HepG2 (cell line): ENCODE data around the gene PRKCZ. TPM values are rescaled to one million over a fixed set of nuclear protein-coding genes. Genes with fewer than 3 reads are reported as not detected.

Source experiments
- CBFB ChIP-seq: sonication (generic); formaldehyde crosslinking; IDR thresholded peaks from 2 replicates; pipeline ENCODE4 v1.4.0; 2020; ENCODE audit warnings: missing genetic modification reagents
- FUBP1 ChIP-seq: sonication (generic); formaldehyde crosslinking; IDR thresholded peaks from 2 replicates; pipeline ENCODE4 v1.5.1; 2020; ENCODE audit warnings: missing genetic modification reagents, mild to moderate bottlenecking, borderline replicate concordance
- HDAC1 ChIP-seq: sonication (generic); formaldehyde crosslinking; IDR thresholded peaks from 2 replicates; pipeline ENCODE4 v1.5.1; 2020; ENCODE audit warnings: mild to moderate bottlenecking, missing genetic modification reagents
- HNRNPLL ChIP-seq: fragments of 200-400 bp; formaldehyde crosslinking; IDR thresholded peaks from 2 replicates; pipeline ENCODE4 v1.6.1; 2017; ENCODE audit warnings: mild to moderate bottlenecking, low read depth, low read length; ENCODE audit not compliant: poor library complexity, severe bottlenecking
- KAT2B ChIP-seq: fragments of 150-350 bp; IDR thresholded peaks from 2 replicates; pipeline ENCODE4 v1.6.1; 2014; ENCODE audit warnings: low read depth, low read length, borderline replicate concordance
- MXI1 ChIP-seq: IDR thresholded peaks from 3 replicates; pipeline ENCODE4 v1.6.1; 2012; ENCODE audit warnings: low read depth, low read length, inconsistent platforms, borderline replicate concordance
- NR2C2 ChIP-seq: sonication (generic); formaldehyde crosslinking; IDR thresholded peaks from 2 replicates; pipeline ENCODE4 v1.4.0; 2020; ENCODE audit warnings: missing genetic modification reagents, mild to moderate bottlenecking, moderate library complexity, borderline replicate concordance
- PAF1 ChIP-seq: IDR thresholded peaks from 2 replicates; pipeline ENCODE4 v1.6.1; 2016; ENCODE audit warnings: missing genetic modification reagents, missing compliant biosample characterization
- PHF21A ChIP-seq: sonication (generic); formaldehyde crosslinking; IDR thresholded peaks from 2 replicates; pipeline ENCODE4 v1.5.0; 2020; ENCODE audit warnings: mild to moderate bottlenecking, missing genetic modification reagents
- PHF8 ChIP-seq: sonication (generic); formaldehyde crosslinking; IDR thresholded peaks from 2 replicates; pipeline ENCODE4 v1.5.0; 2020; ENCODE audit warnings: missing genetic modification reagents
- POGK ChIP-seq: sonication (generic); formaldehyde crosslinking; conservative IDR thresholded peaks from 2 replicates; pipeline ENCODE4 v1.8.0; 2022; ENCODE audit warnings: mild to moderate bottlenecking, moderate library complexity, missing genetic modification reagents
- SMAD9 ChIP-seq: sonication (generic); formaldehyde crosslinking; IDR thresholded peaks from 2 replicates; pipeline ENCODE4 v1.5.1; 2020; ENCODE audit warnings: mild to moderate bottlenecking, missing genetic modification reagents
- THAP8 ChIP-seq: sonication (generic); formaldehyde crosslinking; IDR thresholded peaks from 2 replicates; pipeline ENCODE4 v1.5.1; 2020; ENCODE audit warnings: missing genetic modification reagents, mild to moderate bottlenecking, borderline replicate concordance
- ZBTB2 ChIP-seq: sonication (generic); formaldehyde crosslinking; IDR thresholded peaks from 2 replicates; pipeline ENCODE4 v1.8.0; 2022; ENCODE audit warnings: low read depth, missing genetic modification reagents
- ZNF101 ChIP-seq: sonication (generic); formaldehyde crosslinking; IDR thresholded peaks from 2 replicates; pipeline ENCODE4 v1.4.0; 2020; ENCODE audit warnings: mild to moderate bottlenecking, low read depth, missing genetic modification reagents, borderline replicate concordance
- ZNF33A ChIP-seq: sonication (generic); formaldehyde crosslinking; IDR thresholded peaks from 2 replicates; pipeline ENCODE4 v1.5.1; 2020; ENCODE audit warnings: missing genetic modification reagents, mild to moderate bottlenecking, moderate library complexity, borderline replicate concordance
- ZNF619 ChIP-seq: sonication (generic); formaldehyde crosslinking; IDR thresholded peaks from 2 replicates; pipeline ENCODE4 v1.4.0; 2020; ENCODE audit warnings: mild to moderate bottlenecking, missing genetic modification reagents
- ZNF749 ChIP-seq: sonication (generic); formaldehyde crosslinking; IDR thresholded peaks from 2 replicates; pipeline ENCODE4 v1.8.0; 2022; ENCODE audit warnings: mild to moderate bottlenecking, missing genetic modification reagents, moderate library complexity, borderline replicate concordance
- ZNF879 ChIP-seq: sonication (generic); formaldehyde crosslinking; IDR thresholded peaks from 2 replicates; pipeline ENCODE4 v1.8.1; 2023; ENCODE audit warnings: missing genetic modification reagents
- ZXDC ChIP-seq: sonication (generic); formaldehyde crosslinking; IDR thresholded peaks from 2 replicates; pipeline ENCODE4 v1.5.0; 2020; ENCODE audit warnings: mild to moderate bottlenecking, missing genetic modification reagents
- polyA plus RNA-seq, 8 experiments: library from polyadenylated mRNA; depleted of rRNA in 3 of 8; stranded (reverse) in 7 of 8; unstranded in 1 of 8; fragments of >200 nt; fragmentation: Illumina TruSeq in 4 of 8; extraction: Trizol in 4 of 8; gene quantifications; 2 replicates each; pipeline versions ENCODE4 v1.2.1 to v1.2.3, GENCODE V29; 2011 to 2016; ENCODE audit warnings: low read depth in 4 of 8, missing spikeins in 1 of 8, mixed read lengths in 1 of 8; ENCODE audit not compliant: insufficient read depth in 1 of 8
- total RNA-seq, 5 experiments: library from RNA; depleted of rRNA; stranded (reverse); fragments of >200 nt; fragmentation: Illumina TruSeq; extraction: Trizol; gene quantifications; 2 replicates each; pipeline ENCODE4 v1.2.3, GENCODE V29; 2016; ENCODE audit warnings: low read depth in 1 of 5

Gene PRKCZ
- total and polyA plus RNA-seq, 2 of the 13 experiments (the other 11 are each of a cell fraction or from before 2014, with no cell fraction given) = 34.7 to 85.2 TPM

GRCh38 chr1:2193514-2194281 is 143.5 kb downstream of the PRKCZ start (continued):
- TF ChIP-seq PAF1 (CRISPR knock-in tag) (no peak), HDAC1 (CRISPR knock-in tag) (peak; percentile 43; the same call in 1 of the 2 replicates), PHF21A (no peak), KAT2B (no peak), ZXDC (CRISPR knock-in tag) (no peak), THAP8 (CRISPR knock-in tag) (no peak), ZNF879 (CRISPR knock-in tag) (peak; percentile 64; the same call in 1 of the 2 replicates), FUBP1 (CRISPR knock-in tag) (no peak), SMAD9 (no peak), PHF8 (CRISPR knock-in tag) (no peak; the same call in 1 of the 2 replicates), MXI1 (no peak; the same call in 2 of the 3 replicates), HNRNPLL (no peak), CBFB (CRISPR knock-in tag) (no peak), ZNF101 (no peak), ZNF33A (CRISPR knock-in tag) (no peak), ZBTB2 (CRISPR knock-in tag) (no peak), ZNF619 (CRISPR knock-in tag) (no peak; the same call in 1 of the 2 replicates), NR2C2 (CRISPR knock-in tag) (0 out of 2 replicates have a peak, but pooled peaks have one; percentile 32), ZNF749 (CRISPR knock-in tag) (no peak), POGK (0 out of 2 replicates have a peak, but pooled peaks have one; percentile 33)
